Measurements from ENCODE around the gene MIER2.
"Not testable (repeated sequence)": the region's sequence is repeated elsewhere in the genome, so short reads cannot be mapped to it uniquely, and the experiment has no call there.

The MIER2 gene

GRCh38 chr19:367561-367960 is 23.0 kb upstream of the MIER2 start:
- DNase-seq (ENCODE audit: low read depth), result no peak
- TF ChIP-seq CTCF (IDR thresholded peaks at IDR 0.05; ENCODE audit: insufficient read depth, low read depth, low read length, missing control alignments), result no peak
- no peak overlapping the region for H3K4me3 ChIP-seq (ENCODE audit: low read depth, low read length)

- DNase-seq (ENCODE audit: low read depth), result no peak
- no peak for TF ChIP-seq CTCF (IDR thresholded peaks at IDR 0.05; ENCODE audit: insufficient read depth, low read depth, low read length, missing control alignments)
- H3K4me3 ChIP-seq (ENCODE audit: low read depth, low read length), result no peak overlapping the region
Observed at GRCh38 chr19:366951-367350, 22.4 kb upstream of the MIER2 start.

GRCh38 chr19:366205-366783 is 21.7 kb upstream of the MIER2 start:
- no peak for TF ChIP-seq CTCF (IDR thresholded peaks at IDR 0.05; ENCODE audit: insufficient read depth, low read depth, low read length, missing control alignments)
- no peak overlapping the region for H3K4me3 ChIP-seq (ENCODE audit: low read depth, low read length)
- no peak for DNase-seq (ENCODE audit: low read depth)

- H3K4me3 ChIP-seq (ENCODE audit: low read depth, low read length), result no peak overlapping the region
- no peak for TF ChIP-seq CTCF (IDR thresholded peaks at IDR 0.05; ENCODE audit: insufficient read depth, low read depth, low read length, missing control alignments)
- no peak for DNase-seq (ENCODE audit: low read depth)
Observed at GRCh38 chr19:364496-365287, 20.1 kb upstream of the MIER2 start.

GRCh38 chr19:362683-363082 is 18.1 kb upstream of the MIER2 start:
- TF ChIP-seq CTCF (IDR thresholded peaks at IDR 0.05; ENCODE audit: insufficient read depth, low read depth, low read length, missing control alignments), result no peak
- H3K4me3 ChIP-seq (ENCODE audit: low read depth, low read length), result no peak overlapping the region
- no peak for DNase-seq (ENCODE audit: low read depth)

- H3K4me3 ChIP-seq (ENCODE audit: low read depth, low read length), result no peak overlapping the region
- no peak for TF ChIP-seq CTCF (IDR thresholded peaks at IDR 0.05; ENCODE audit: insufficient read depth, low read depth, low read length, missing control alignments)
Observed at GRCh38 chr19:362154-362553, 17.6 kb upstream of the MIER2 start.

GRCh38 chr19:359653-359925 is 15.0 kb upstream of the MIER2 start:
- no peak for DNase-seq (ENCODE audit: low read depth)
- TF ChIP-seq CTCF (IDR thresholded peaks at IDR 0.05; ENCODE audit: insufficient read depth, low read depth, low read length, missing control alignments), result no peak

More at GRCh38 chr19:362154-362553, 17.6 kb upstream of the MIER2 start:
- DNase-seq (ENCODE audit: low read depth), result no peak

GRCh38 chr19:355536-355935 is 10.9 kb upstream of the MIER2 start:
- not testable (repeated sequence) for DNase-seq (ENCODE audit: low read depth); H3K4me3 ChIP-seq (ENCODE audit: low read depth, low read length)

More at GRCh38 chr19:359653-359925, 15.0 kb upstream of the MIER2 start:
- no peak overlapping the region for H3K4me3 ChIP-seq (ENCODE audit: low read depth, low read length)
